ENCODE data around the gene CLASP2. TPM values are rescaled to one million over a fixed set of nuclear protein-coding genes. Genes with fewer than 3 reads are reported as not detected.

The CLASP2 gene
- total and polyA plus RNA-seq, 8 donors = 48.4 to 73.3 (median 61.6) TPM

GRCh38 chr3:33582234-33582633, 135.8 kb downstream of the CLASP2 start:
- no peak overlapping the region for H3K4me3 ChIP-seq
- no peak for DNase-seq
- H3K4me1 ChIP-seq = no peaks in the 10 kb centered on the region
- no peak for TF ChIP-seq CTCF (IDR thresholded peaks at IDR 0.05)
- intact Hi-C loops (cut with DNase I) = no loop called here
- H3K36me3 ChIP-seq = peaks cover 0 to 34% of the 10 kb centered on the region in 2 donors
- no peaks in the 10 kb centered on the region for H3K9me3 ChIP-seq
- ATAC-seq = no peak
- H3K27me3 ChIP-seq = no peaks in the 10 kb centered on the region
- H3K27ac ChIP-seq = no peak overlapping the region

DNA sequence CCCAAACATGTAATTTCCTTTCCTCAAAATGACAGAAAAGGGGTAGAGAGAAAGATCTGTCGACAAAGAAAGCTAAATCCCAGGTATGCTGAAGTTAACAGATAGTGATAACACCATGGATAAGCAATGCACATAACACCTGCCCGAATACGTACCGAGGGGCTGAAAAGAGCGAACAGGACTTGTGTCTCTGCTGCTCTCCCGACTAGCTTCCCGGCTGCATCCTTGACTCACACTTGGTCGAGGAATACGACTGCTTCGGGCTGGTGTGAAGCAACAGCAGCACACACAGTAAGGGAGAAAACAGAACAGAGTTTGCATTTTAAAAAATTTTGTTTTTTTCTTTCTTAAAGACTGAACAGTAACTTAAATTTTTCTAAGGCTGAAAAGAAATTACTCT, 136.4 kb downstream of the CLASP2 start:
- intact Hi-C loops (cut with DNase I) = no loop called here
- ATAC-seq (no peak), DNase-seq (no peak)
- H3K27me3 ChIP-seq = no peaks in the 10 kb centered on the region
- no peak for TF ChIP-seq CTCF (IDR thresholded peaks at IDR 0.05)
- H3K9me3 ChIP-seq = no peaks in the 10 kb centered on the region
- H3K4me3 ChIP-seq = no peak overlapping the region
- peaks cover 0 to 28% of the 10 kb centered on the region in 2 donors for H3K36me3 ChIP-seq
- H3K27ac ChIP-seq = no peak overlapping the region
- no peaks in the 10 kb centered on the region for H3K4me1 ChIP-seq

- H3K36me3 ChIP-seq = peaks cover 0 to 27% of the 10 kb centered on the region in 2 donors
- intact Hi-C loops (cut with DNase I) = no loop called here
- H3K27ac ChIP-seq = no peak overlapping the region
- no peaks in the 10 kb centered on the region for H3K9me3 ChIP-seq
- H3K27me3 ChIP-seq = no peaks in the 10 kb centered on the region
- DNase-seq (no peak), ATAC-seq (no peak)
- H3K4me1 ChIP-seq = no peaks in the 10 kb centered on the region
- no peak overlapping the region for H3K4me3 ChIP-seq
- TF ChIP-seq CTCF (IDR thresholded peaks at IDR 0.05) = no peak
Observed at GRCh38 chr3:33579840-33580239, 138.2 kb downstream of the CLASP2 start.

DNA sequence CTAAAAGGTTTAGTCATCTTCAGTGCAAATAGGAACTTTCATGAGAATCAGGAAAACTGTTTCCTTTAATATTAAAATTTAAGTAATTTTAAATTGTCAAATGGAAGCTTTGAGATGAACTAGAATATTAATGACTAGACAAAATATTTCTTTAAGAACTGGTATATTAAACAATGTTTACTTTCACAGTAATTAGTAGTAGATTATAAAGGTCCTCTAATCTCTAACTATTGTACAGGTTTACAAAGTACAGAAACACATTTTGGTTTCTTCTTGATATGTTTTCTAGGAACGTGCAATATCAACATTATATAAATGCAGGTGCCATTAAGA, 138.9 kb downstream of the CLASP2 start:
- H3K4me3 ChIP-seq = no peak overlapping the region
- no peaks in the 10 kb centered on the region for H3K27me3 ChIP-seq
- H3K36me3 ChIP-seq = peaks cover 0 to 26% of the 10 kb centered on the region in 2 donors
- no peaks in the 10 kb centered on the region for H3K4me1 ChIP-seq
- no peak for DNase-seq
- no peak for TF ChIP-seq CTCF (IDR thresholded peaks at IDR 0.05)
- H3K27ac ChIP-seq = no peak overlapping the region
- intact Hi-C loops (cut with DNase I) = no loop called here
- no peak for ATAC-seq
- no peaks in the 10 kb centered on the region for H3K9me3 ChIP-seq

- Histone ChIP-seq H3K4me3 (no peak overlapping the region), H3K9me3 (no peaks in the 10 kb centered on the region), H3K4me1 (no peaks in the 10 kb centered on the region), H3K27me3 (no peaks in the 10 kb centered on the region), H3K27ac (peak overlapping the region in 1 of 2 donors; percentile 29), H3K36me3 (peaks cover 0 to 25% of the 10 kb centered on the region in 2 donors)
- intact Hi-C loops (cut with DNase I) = no loop called here
- no peak for ATAC-seq
- DNase-seq = no peak
- TF ChIP-seq CTCF (IDR thresholded peaks at IDR 0.05) = no peak
Observed at GRCh38 chr3:33578325-33579177, 139.5 kb downstream of the CLASP2 start.
